Stimulated activated CD4-positive, alpha-beta T cell treated with anti-CD3 and anti-CD28 coated beads, Interleukin-2, amount 100 ng/mL, for 24 hours (primary cell): ENCODE results near the gene ELP1.

ENCODE experiments used
- DNase-seq, 2 donors: peaks; one replicate each; pipeline ENCODE4 v3.0.0-alpha.2; 2020

Gene ELP1

GRCh38 chr9:108877524-108877923 is 56.4 kb downstream of the ELP1 start:
- no peak for DNase-seq

- DNase-seq, result no peak
Observed at GRCh38 chr9:108876425-108876824, 57.5 kb downstream of the ELP1 start.

DNA sequence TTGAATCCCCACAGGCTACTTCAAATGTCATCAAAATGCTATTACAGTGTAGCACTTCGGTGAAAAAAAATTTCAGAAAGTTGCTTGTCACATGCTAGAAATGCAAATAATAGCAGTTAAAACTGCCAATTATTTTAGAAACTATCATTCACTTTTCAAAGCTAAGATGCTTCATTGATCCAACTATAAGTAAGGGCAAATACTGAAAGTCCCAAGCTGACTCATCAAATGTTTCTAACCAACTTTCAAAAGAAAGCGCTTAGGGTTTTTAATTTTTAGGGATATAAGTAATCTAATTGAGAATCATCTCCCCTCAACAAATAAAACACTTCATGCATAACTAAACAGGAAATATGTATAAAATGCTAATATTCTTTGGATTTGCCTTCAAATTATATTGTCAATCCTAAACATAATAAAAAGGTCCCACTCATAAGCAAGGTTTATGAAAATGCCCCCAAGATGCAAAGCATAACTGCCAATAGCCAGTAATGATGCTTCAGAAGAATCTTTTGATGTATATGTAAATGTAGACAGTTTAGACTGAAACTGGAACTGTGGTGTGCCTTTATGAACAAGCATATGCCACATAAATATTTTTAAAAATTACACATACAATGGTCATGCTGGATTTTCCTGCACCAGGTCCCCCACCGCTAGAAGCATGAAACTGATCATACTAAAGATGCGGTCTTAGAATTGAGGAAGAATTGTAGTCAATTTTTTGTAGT is 59.7 kb downstream of the ELP1 start:
- DNase-seq, result no peak

- no peak for DNase-seq
Observed at GRCh38 chr9:108869092-108869725, 64.7 kb downstream of the ELP1 start.

DNA sequence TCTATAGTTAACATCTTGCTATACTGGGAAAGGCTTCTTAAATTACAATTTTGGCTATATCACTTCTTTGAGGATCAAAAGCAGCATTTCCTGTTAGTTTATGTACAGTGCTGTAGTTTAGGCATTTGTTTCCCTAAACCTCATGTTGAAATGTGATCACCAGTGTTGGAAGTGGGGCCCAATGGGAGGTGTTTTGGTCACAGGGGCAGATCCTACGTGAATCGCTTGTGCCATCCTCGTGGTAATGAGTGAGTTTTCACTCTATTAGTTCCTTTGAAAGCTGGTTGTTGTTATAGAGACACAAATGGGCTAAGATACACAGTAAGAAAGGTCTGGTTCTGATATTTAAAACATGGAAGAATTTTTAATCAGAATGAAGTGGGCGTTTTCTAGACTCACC is 66.1 kb downstream of the ELP1 start:
- no peak for DNase-seq

- DNase-seq, result no peak
Observed at GRCh38 chr9:108867116-108867515, 66.8 kb downstream of the ELP1 start.

- no peak for DNase-seq
Observed at GRCh38 chr9:108866001-108866420, 67.9 kb downstream of the ELP1 start.

DNA sequence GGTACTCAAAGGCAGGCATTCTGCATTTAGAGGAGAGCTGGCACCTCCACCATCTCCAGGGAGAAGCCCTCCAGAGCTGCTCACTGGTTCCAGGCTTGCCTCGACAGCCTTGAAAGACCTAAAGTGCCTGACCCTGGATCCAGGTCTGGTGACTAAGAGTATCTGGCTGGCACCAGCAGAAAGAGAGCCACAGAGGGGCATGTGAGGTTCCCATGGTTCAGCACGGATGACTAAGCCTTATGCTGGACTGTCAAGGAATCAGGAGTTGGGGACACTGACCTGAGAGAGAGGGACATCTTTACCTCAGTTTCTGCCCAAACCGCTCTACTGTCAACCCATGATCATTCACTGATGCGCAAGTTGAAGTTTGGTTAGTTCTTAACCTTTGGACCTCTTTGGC is 68.9 kb downstream of the ELP1 start:
- DNase-seq, result no peak

DNA sequence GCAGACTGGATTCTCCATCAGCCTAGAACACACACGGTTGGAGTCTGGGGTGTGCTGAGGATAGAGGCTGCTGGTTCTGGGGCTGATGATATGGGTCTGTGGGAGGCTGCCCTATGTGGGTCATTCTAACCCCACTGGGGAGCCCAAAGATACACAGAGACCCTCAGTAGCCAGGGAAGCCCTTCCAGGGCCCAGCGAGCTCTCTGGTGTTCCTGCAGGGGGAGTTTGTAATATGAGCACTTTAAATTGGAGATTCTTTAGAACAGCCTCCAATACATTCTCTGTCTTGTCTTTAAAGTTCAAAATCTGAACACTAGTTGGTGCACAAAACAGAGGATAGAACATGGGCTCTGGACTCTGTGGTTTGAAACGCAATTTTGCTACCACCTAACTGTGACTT is 69.5 kb downstream of the ELP1 start:
- no peak for DNase-seq

DNA sequence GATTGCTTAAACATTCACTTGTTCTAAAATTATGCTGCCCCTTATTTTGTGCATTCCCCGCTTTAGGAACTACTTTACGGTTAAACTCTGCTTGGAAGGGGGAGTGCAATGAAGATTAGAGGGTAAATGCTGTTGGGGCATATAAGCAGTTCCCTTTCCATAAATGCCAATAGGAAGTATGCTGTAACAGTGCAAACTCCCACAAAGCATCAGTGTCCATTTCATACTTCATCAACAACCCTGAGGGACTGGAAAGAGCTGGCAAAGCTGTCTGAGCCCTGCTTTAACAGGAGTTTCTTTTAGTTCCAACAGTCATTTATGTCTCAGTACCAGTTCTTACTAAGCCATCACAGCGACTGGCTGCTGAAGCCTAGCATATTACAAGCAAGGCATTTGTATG is 70.0 kb downstream of the ELP1 start:
- DNase-seq, result no peak

DNA sequence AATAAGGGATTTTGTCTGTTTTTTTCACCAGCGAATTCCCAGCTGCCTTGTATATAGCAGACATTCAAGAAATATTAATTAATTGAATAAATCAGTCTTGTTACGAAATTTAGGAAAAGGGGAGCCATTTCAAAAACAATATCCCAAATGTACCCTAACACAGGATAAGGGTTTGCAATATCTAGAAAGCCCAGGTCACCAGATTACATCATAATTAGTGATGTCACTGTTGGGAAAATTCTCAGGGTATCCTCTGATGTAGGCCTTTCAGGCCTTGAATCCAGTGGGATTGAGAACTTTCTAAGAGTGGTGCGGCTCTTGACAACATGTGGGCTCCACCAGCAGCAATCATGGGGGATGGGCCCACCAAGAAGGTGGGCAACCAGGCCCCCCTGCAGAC is 71.9 kb downstream of the ELP1 start, which contains the start of gene ACTL7A:
TSS of gene ACTL7A (plus strand) at position 270 of the 400 bp plus-strand sequence. CDS start at position 327, 57 bp downstream.
- no peak for DNase-seq

DNA sequence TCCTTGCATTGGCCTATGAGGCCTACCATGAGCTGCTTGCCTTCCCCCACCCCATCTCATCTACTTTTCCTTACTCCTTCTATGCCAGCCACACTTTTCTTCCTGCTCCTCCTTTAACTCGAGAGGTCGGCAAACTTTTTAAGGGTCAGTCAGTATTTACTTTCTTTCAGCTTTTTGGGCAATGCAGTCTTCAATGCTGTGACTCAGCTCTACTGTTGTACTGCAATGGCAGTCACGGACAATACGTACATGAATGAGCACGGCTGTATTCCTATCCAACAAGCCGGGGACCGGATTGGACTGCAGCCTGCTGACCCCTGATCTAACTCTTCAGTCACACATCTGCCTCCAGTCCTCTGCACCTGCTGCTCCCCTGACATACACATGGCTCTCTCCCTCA is 72.5 kb downstream of the ELP1 start:
- no peak for DNase-seq

DNA sequence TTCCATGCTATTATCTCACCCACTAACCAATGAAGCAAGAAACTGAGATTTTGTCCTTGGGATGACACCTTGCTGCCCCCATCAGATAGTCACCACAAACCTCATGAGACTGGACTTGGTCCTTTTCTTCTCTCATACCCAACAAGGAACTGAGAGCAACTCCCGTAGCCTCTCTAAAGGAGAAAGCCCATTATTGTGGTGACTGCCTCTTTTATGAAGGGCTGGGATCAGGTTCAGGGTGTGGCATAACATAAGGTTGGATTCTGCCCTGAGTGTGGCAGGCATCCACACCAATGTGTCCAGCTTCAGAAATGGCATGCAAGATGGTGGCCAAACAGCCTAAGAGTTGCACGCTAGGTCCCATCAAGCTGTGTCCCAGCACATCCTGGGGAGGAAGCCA is 73.2 kb downstream of the ELP1 start:
- no peak for DNase-seq

DNA sequence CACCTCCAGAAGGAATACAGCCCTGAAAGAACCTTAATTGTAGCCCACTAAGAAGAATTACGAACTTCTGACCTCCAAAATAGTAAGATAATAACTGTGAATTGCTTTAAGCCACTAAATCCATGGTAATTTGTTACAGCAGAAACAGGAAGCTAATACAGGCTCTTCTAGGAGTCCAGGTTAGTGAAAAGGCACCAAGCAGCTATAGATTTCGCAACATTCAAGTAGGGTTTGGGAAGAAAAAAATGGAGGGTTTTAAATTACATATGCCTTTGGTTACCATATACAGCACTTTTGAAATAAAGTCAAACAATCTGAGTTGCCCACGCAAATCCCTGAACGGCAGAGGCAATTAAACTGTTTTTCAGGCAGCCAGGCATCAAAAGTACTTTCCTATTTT is 73.6 kb downstream of the ELP1 start:
- DNase-seq, result no peak

- DNase-seq, result no peak
Observed at GRCh38 chr9:108859459-108860114, 74.3 kb downstream of the ELP1 start.

DNA sequence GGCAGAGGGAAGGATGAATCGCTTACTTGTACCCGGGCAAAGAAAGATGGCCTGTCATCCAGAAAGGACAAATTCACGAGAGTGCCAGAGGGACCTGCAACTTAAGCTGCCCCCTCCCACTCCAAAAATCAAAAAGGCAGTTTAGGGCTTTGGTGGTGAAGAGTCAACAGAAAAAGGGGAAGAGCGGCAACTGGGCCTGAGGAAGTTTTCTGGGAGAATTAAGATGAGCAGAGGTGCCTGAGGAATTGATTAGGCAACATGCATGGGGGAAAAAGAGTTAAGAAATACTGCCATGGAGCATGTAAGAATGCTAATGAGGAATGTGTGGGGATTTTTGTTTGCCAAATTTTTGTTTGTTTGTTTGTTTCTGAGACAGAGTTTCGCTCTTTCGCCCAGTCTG is 76.4 kb downstream of the ELP1 start:
- DNase-seq, result no peak

DNA sequence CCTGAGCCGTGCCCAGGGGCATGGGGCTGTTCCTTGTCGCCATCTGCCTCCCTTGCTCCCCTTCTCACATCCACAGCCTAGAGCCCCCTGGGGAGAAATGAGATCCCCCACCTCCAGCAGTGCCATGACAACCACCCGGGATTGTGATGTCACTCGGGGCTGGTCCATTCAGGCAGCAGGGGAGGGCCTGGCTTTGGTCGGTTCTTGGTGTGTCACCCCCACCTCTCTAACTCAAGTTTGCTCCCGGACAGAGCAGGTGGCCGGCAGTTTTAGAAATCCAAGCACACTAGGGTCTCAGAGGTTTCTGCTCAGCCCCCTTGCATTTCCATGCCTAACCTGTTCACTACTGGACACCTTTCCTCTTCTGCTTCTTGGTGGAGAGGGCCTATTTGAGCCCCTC is 78.0 kb downstream of the ELP1 start, which contains the start of gene ACTL7B:
TSS of gene ACTL7B (minus strand) at position 99 of the 400 bp plus-strand sequence. CDS start at position 43, 56 bp downstream.
- DNase-seq, result no peak

DNA sequence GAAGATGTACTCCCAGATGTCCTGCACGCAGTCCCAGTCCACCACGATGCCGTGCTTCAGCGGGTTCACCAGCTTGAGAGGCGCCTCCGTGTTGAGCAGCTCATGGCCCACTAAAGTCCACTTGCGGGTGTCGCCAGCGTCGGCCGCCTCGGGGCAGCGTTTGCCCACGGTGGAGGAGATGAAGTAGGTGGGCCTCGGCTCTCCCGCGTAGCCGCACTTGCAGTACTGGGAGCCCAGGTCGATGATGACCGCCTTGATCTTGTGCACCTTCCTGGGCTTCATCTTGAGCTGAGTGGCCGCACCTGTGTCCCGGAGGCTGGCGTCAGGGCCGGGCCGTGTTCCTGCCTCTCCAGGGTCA is 78.4 kb downstream of the ELP1 start:
- DNase-seq, result no peak

- no peak for DNase-seq
Observed at GRCh38 chr9:108854641-108855528, 79.0 kb downstream of the ELP1 start.

GRCh38 chr9:108854094-108854493 is 79.8 kb downstream of the ELP1 start:
- DNase-seq, result no peak

DNA sequence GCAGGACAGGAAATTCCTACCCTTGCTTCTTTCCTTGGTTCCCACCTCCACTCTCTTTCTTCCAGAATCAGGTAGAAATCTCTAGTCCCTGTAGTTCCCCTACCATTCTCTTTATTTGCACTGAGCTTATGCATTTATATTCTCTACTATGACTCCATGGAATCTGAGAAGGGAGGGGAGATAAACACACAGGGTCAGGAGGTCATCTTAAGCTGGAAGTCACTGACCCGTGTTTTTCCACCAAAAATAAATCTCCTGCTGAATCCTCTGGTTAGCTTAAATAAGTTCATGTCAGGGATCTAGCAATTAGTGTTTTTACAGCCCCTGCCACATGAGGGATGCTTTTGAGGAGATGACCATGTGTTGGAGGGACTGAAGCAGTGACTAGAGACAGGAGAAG is 81.8 kb downstream of the ELP1 start:
- DNase-seq, result no peak

GRCh38 chr9:108851138-108851537 is 82.8 kb downstream of the ELP1 start:
- no peak for DNase-seq

DNA sequence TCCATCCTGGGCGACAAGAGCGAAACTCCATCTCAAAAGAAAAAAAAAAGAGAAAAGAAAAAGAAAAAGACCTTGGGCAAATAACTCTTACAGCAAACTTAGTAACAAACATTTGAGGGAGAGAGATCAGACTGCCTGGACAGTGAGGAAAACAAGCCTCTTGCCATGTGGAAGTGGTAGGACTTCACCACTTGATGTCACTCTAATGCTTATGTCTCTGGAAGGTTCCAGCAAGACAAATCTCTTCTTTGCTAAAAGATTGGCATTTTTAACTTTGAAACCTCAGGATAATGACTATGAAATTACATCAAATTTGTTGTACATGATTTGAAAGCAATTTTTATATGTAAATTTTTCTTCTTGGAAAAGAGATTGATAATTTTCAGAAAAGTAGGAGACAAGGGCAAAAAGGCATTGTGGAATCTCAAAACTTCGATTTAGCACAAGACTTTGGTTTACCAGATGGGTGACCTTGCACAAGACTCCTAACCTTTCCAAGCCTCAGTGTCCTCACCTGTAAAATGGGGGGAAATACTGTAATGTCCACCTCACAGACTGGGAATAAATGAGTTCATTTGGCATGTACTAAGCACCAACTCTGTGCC is 83.5 kb downstream of the ELP1 start:
- no peak for DNase-seq
